ENCODE data around the gene DPP6.

DNA sequence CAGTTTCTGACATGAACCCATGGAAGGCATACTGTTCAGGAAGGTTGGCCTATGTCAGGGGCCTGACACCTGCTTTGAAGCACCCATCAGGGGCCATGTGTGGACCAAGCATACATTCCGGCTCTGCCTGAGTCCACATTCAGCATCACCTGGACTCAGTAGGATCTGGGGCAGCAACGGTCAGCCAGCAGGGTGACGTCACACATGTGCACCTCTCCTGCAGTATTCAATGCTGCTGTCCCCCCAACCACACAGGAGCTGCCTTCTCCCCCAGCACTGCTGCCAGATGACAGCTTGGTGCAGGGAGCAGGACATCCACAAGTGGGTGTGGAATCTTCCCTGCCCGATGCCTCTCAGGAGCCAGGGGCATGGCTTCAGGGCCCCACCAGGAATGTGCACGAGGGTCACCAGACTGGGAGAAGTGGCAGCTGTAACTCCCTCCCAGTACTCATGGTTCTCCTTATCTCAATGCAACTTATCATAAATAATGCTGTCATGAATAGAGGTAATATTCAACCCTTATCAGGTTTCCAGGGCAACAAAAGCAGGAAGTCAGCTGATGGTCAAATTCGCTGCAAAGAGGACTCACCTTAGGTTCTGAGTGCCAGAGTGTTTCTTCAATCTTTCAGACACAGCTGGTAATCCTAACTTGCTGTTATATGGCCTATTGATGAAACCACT is 657.8 kb downstream of the DPP6 start:
- TF ChIP-seq ZNF23 (CRISPR knock-in tag; IDR thresholded peaks at IDR 0.05) (no peak), MXI1 (IDR thresholded peaks at IDR 0.05; ENCODE audit: low read depth, low read length) (no peak), POLR2AphosphoS5 (IDR thresholded peaks at IDR 0.05; ENCODE audit: control insufficient read depth, insufficient read depth, low read depth, low read length) (no peak), RAD21 (CRISPR knock-in tag; conservative IDR thresholded peaks at IDR 0.05 in 1 of 2, IDR thresholded peaks at IDR 0.05 in 1 of 2) (no peak), ZNF778 (CRISPR knock-in tag; IDR thresholded peaks at IDR 0.05) (no peak), GATA2 (CRISPR knock-in tag; IDR thresholded peaks at IDR 0.05) (no peak), ELF1 (tag; IDR thresholded peaks at IDR 0.05) (no peak), ZNF696 (CRISPR knock-in tag; conservative IDR thresholded peaks at IDR 0.05) (no peak), FOXM1 (IDR thresholded peaks at IDR 0.05; ENCODE audit: low read depth) (no peak), FOXM1 (CRISPR knock-in tag; IDR thresholded peaks at IDR 0.05; ENCODE audit: low read depth) (no peak), POLR2A (conservative IDR thresholded peaks at IDR 0.05) (no peak), NCOR1 (IDR thresholded peaks at IDR 0.05) (no peak)
- TF ChIP-seq, protein P1, sequence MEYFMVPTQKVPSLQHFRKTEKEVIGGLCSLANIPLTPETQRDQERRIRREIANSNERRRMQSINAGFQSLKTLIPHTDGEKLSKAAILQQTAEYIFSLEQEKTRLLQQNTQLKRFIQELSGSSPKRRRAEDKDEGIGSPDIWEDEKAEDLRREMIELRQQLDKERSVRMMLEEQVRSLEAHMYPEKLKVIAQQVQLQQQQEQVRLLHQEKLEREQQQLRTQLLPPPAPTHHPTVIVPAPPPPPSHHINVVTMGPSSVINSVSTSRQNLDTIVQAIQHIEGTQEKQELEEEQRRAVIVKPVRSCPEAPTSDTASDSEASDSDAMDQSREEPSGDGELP (CRISPR knock-in tag; IDR thresholded peaks at IDR 0.05; ENCODE audit: borderline replicate concordance) = no peak
- TF ChIP-seq, protein P2, sequence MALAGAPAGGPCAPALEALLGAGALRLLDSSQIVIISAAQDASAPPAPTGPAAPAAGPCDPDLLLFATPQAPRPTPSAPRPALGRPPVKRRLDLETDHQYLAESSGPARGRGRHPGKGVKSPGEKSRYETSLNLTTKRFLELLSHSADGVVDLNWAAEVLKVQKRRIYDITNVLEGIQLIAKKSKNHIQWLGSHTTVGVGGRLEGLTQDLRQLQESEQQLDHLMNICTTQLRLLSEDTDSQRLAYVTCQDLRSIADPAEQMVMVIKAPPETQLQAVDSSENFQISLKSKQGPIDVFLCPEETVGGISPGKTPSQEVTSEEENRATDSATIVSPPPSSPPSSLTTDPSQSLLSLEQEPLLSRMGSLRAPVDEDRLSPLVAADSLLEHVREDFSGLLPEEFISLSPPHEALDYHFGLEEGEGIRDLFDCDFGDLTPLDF (CRISPR knock-in tag; IDR thresholded peaks at IDR 0.05) = no peak
- TF ChIP-seq, protein P3, sequence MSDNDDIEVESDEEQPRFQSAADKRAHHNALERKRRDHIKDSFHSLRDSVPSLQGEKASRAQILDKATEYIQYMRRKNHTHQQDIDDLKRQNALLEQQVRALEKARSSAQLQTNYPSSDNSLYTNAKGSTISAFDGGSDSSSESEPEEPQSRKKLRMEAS (CRISPR knock-in tag; IDR thresholded peaks at IDR 0.05) = no peak
